ENCODE results near the gene IDH1. TPM values are rescaled to one million over a fixed set of nuclear protein-coding genes. Genes with fewer than 3 reads are reported as not detected.

The IDH1 gene
- total and polyA plus RNA-seq, 8 donors: 14.2 to 57.8 (median 35.2) TPM

DNA sequence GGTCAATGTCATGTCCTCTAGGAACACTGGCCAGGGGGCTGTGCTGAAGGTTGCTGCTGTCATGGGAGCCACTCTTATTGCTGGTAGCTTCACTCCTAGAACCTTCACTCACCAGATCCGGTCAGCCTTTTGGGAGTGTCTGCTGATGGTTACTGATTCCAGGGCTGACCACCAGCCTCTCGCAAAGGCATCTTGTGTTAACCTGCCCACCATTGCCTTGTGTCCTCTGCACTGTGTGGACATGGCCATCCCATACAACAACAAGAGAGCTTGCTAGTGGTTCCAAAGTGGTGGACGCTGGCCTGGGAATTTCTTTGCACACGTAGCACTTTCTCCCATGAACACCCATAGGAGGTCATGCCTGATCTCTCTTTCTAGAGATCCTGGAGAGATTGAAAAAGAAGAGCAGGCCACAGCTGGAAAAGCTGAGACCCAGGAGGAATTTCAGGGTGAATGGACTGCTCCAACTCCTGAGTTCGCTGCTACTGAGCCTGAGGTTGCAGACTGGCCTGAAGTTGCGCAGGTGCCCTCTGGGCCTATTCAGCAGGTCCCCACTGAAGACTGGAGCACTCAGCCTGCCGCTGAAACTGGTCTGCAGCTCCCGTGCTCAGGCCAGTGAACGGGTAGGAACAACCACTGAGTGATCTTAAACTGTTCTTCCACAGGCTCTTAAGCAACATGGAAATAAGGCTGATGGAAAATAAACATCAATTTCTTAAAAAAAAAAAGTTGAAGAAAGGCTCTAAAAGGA lies 46.4 kb downstream of the IDH1 start:
- Histone ChIP-seq H3K36me3 (no peaks in the 10 kb centered on the region), H3K4me3 (no peak overlapping the region), H3K27ac (no peak overlapping the region), H3K4me1 (no peaks in the 10 kb centered on the region), H3K9me3 (no peaks in the 10 kb centered on the region), H3K27me3 (no peaks in the 10 kb centered on the region)
- ATAC-seq (no peak), FAIRE-seq (no peak), DNase-seq (no peak)
- intact Hi-C loops (cut with DNase I): no loop called here
- WGBS, 2 donors: 85 to 88% methylated on average over 9 of the region's 9 CpGs
- TF ChIP-seq, protein P1, sequence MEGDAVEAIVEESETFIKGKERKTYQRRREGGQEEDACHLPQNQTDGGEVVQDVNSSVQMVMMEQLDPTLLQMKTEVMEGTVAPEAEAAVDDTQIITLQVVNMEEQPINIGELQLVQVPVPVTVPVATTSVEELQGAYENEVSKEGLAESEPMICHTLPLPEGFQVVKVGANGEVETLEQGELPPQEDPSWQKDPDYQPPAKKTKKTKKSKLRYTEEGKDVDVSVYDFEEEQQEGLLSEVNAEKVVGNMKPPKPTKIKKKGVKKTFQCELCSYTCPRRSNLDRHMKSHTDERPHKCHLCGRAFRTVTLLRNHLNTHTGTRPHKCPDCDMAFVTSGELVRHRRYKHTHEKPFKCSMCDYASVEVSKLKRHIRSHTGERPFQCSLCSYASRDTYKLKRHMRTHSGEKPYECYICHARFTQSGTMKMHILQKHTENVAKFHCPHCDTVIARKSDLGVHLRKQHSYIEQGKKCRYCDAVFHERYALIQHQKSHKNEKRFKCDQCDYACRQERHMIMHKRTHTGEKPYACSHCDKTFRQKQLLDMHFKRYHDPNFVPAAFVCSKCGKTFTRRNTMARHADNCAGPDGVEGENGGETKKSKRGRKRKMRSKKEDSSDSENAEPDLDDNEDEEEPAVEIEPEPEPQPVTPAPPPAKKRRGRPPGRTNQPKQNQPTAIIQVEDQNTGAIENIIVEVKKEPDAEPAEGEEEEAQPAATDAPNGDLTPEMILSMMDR (IDR thresholded peaks at IDR 0.05): no peak

DNA sequence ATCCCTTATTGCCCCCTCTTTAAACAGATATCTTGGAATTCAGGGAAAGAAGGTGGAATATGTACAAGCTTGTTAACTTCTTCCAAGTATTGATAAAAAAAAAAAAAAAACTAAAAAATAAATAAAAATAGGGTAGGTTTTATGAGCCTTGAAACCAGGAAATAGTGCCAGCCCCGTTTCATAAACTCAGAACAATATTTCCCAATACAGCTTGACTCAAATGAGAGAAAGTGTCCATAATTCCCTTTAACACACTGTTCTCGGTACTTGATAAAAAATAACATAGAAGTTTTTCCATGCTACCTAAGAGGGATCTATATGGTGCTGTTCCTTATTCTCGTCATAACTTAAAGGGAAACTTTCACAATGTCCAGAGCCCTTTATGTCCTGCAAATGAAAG lies 47.1 kb downstream of the IDH1 start:
- no peaks in the 10 kb centered on the region for H3K4me1 ChIP-seq
- no peaks in the 10 kb centered on the region for H3K9me3 ChIP-seq
- FAIRE-seq (no peak), ATAC-seq (no peak), DNase-seq (no peak)
- H3K27ac ChIP-seq: no peak overlapping the region
- H3K4me3 ChIP-seq: no peak overlapping the region
- intact Hi-C loops (cut with DNase I): no loop called here
- H3K27me3 ChIP-seq: no peaks in the 10 kb centered on the region
- TF ChIP-seq, protein P1 (IDR thresholded peaks at IDR 0.05): no peak
- 71 to 86% methylated on average over 3 of the region's 3 CpGs for WGBS, 2 donors
- no peaks in the 10 kb centered on the region for H3K36me3 ChIP-seq

DNA sequence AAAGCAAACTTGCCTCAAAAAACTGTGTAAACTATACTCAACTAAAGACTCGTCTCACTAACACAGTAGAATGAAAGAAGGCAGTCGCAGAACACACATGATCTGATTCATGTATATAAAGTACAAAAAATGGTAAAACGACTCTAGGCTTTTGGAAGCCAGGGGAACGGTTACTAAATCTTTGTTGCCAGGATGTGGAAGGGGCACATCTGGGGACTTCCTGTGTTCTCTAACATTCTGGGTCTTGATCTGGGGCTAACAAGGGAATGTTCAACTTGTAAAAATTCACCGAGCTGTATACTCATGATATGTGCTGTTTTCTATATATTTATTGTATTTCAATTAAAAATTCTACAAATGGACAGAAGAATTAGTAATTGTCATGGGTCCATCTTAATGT lies 50.7 kb downstream of the IDH1 start:
- H3K27ac ChIP-seq: no peak overlapping the region
- H3K9me3 ChIP-seq: no peaks in the 10 kb centered on the region
- H3K36me3 ChIP-seq: no peaks in the 10 kb centered on the region
- DNase-seq: no peak
- ATAC-seq: no peak
- H3K27me3 ChIP-seq: no peaks in the 10 kb centered on the region
- FAIRE-seq: no peak
- H3K4me3 ChIP-seq: no peak overlapping the region
- intact Hi-C loops (cut with DNase I): no loop called here
- WGBS, 2 donors: 79 to 81% methylated on average over 5 of the region's 5 CpGs
- TF ChIP-seq, protein P1 (IDR thresholded peaks at IDR 0.05): no peak
- no peaks in the 10 kb centered on the region for H3K4me1 ChIP-seq

DNA sequence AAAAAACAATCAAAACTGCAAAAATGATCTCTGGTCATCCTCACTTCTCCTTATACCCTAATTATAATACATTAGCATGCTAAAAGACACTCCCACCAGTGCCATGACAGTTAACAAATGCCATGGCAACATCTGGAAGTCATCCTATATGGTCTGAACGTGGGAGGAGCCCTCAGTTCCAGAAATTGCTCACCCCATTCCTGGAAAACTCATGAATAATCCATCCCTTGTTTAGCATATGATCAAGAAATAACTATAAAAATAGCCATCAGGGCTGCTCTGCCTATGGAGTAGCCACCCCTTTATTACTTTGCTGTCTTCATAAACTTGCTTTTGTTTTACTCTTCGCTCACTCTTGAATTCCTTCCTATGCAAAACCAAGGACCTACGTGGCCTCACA lies 59.3 kb downstream of the IDH1 start:
- intact Hi-C loops (cut with DNase I): no loop called here
- WGBS, 2 donors: 80 to 82% methylated on average over 3 of the region's 3 CpGs
- H3K27ac ChIP-seq: no peak overlapping the region
- no peak overlapping the region for H3K4me3 ChIP-seq
- no peaks in the 10 kb centered on the region for H3K9me3 ChIP-seq
- no peak for DNase-seq
- TF ChIP-seq, protein P1 (IDR thresholded peaks at IDR 0.05): no peak
- no peak for FAIRE-seq
- no peaks in the 10 kb centered on the region for H3K36me3 ChIP-seq
- no peaks in the 10 kb centered on the region for H3K4me1 ChIP-seq
- H3K27me3 ChIP-seq: no peaks in the 10 kb centered on the region
- ATAC-seq: no peak

DNA sequence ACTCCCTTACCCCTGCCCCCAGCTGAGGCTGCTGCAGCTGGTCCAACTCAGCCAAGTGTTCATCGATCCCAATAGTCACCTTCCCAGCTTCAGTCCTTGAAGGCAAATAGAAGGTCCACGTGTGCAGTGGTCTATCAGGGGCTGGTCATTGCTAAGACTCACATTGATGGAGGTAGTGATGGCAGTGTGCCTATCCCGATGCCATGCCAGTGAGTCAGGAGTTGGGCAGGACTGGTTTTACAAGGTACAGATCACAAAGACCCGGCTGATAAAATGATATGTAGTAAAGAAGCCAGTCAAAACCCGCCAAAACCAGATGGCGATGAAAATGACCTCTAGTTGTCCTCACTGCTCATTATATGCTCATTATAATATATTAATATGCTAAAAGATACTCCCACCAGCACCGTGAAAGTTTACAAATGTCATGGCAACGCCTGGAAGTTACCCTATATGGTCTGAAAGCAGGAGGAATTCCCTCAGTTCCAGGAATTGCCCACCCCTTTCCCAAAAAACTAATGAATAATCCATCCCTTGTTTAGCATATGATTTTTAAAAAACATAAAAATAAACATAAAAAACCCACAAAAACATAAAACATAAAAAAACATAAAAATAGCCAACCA lies 62.1 kb downstream of the IDH1 start:
- intact Hi-C loops (cut with DNase I): no loop called here
- no peak for DNase-seq
- no peaks in the 10 kb centered on the region for H3K27me3 ChIP-seq
- no peak for FAIRE-seq
- no peaks in the 10 kb centered on the region for H3K4me1 ChIP-seq
- TF ChIP-seq, protein P1 (IDR thresholded peaks at IDR 0.05): no peak
- H3K36me3 ChIP-seq: no peaks in the 10 kb centered on the region
- no peak overlapping the region for H3K27ac ChIP-seq
- no peaks in the 10 kb centered on the region for H3K9me3 ChIP-seq
- no peak for ATAC-seq
- WGBS, 2 donors: 66 to 67% methylated on average over 8 of the region's 8 CpGs
- no peak overlapping the region for H3K4me3 ChIP-seq

Measured in pancreas (tissue), 10 donors.